Omental fat pad (tissue), 4 donors: ENCODE measurements around the gene SHANK1. TPM values are rescaled to one million over a fixed set of nuclear protein-coding genes. Genes with fewer than 3 reads are reported as not detected.

Experiments
- ATAC-seq: fragments of 150-250 bp; one replicate; pipeline ENCODE4 v1.9.1; 2016; ENCODE audit warnings: mild to moderate bottlenecking, moderate library complexity; ENCODE audit not compliant: low FRiP score
- DNase-seq: peaks from one replicate; pipeline ENCODE4 v3.0.0-alpha.2; 2019; ENCODE audit warnings: low spot score
- total RNA-seq, 4 donors: library from RNA; depleted of rRNA; stranded (reverse); fragments of >200 nt; gene quantifications; one replicate each; pipeline ENCODE4 v1.1.0, GENCODE V29; 2016
- TF ChIP-seq, protein P1 (sequence below), 3 donors: fragments of 450-650 bp; IDR thresholded peaks; one replicate each; pipeline ENCODE4 v1.5.1; 2016 to 2017; ENCODE audit warnings: antibody characterized with exemption in 3 of 3, mild to moderate bottlenecking in 3 of 3, moderate library complexity in 2 of 3

SHANK1 gene
- total RNA-seq, 4 donors from 2014 or later = 0.37 to 2.2 TPM; not detected in 2

DNA sequence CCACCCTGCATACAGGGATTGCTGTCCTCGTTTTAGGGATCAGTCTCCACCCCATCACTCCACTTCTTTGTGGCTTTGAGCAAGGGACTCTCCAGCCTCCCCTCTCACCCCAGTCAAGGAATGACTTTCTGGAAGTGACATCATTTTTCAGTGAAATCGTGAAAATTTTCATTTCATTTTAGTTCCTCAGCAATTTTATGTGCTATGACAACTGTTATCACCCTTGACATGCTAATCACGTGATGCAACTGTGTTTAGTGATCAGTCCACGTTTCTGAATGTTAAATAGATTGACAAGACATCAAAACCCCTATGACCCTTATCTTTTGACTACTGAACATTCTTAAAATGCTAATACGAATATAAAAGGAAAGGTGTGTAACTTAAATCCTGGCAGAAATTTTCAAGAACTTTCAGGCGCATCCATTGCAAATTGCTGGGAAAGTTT is 62.4 kb downstream of the SHANK1 start:
- ATAC-seq = no peak
- no peak for DNase-seq
- TF ChIP-seq, protein P1, sequence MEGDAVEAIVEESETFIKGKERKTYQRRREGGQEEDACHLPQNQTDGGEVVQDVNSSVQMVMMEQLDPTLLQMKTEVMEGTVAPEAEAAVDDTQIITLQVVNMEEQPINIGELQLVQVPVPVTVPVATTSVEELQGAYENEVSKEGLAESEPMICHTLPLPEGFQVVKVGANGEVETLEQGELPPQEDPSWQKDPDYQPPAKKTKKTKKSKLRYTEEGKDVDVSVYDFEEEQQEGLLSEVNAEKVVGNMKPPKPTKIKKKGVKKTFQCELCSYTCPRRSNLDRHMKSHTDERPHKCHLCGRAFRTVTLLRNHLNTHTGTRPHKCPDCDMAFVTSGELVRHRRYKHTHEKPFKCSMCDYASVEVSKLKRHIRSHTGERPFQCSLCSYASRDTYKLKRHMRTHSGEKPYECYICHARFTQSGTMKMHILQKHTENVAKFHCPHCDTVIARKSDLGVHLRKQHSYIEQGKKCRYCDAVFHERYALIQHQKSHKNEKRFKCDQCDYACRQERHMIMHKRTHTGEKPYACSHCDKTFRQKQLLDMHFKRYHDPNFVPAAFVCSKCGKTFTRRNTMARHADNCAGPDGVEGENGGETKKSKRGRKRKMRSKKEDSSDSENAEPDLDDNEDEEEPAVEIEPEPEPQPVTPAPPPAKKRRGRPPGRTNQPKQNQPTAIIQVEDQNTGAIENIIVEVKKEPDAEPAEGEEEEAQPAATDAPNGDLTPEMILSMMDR (IDR thresholded peaks at IDR 0.05) = no peak

DNA sequence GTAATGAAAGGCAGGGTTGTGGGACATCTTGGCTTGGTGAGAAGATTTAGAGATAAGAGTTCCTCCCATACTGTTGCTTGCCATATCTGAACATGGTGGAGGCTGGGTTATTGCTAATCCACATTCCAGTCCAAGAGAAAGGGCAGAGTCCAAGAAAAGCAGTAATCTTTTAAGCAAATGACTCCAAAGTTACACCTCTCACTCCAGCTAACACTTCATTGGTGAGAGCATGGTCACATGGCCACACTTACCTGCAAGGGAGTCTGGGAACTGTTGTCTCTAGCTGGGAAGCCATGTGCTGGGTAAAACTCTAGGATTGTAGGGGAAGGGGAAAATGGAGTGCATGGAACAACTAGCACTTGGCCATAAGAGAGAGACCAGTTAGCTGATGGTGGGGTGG is 64.7 kb downstream of the SHANK1 start:
- TF ChIP-seq, protein P1 (IDR thresholded peaks at IDR 0.05) = no peak
- ATAC-seq (no peak), DNase-seq (no peak)

DNA sequence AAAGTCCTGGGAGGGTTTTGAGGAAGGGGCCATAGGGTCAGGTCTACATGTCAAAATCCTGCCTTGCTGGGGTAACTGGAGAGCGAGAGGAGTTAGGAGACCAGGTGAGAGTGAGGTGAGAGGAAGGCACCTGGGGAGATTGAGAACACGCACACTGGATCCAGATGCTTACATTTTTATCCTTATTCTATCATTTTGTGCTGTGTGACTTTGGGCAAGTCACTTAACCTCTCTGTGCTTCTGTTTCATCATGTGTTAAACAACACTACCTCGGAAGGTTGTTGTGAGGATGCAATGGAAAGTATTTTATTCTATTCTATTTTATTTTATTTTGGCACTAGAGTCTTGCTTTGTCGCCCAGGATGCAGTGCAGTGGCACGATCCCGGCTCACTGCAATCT is 66.9 kb downstream of the SHANK1 start:
- DNase-seq (no peak), ATAC-seq (no peak)
- TF ChIP-seq, protein P1 (IDR thresholded peaks at IDR 0.05) = no peak

DNA sequence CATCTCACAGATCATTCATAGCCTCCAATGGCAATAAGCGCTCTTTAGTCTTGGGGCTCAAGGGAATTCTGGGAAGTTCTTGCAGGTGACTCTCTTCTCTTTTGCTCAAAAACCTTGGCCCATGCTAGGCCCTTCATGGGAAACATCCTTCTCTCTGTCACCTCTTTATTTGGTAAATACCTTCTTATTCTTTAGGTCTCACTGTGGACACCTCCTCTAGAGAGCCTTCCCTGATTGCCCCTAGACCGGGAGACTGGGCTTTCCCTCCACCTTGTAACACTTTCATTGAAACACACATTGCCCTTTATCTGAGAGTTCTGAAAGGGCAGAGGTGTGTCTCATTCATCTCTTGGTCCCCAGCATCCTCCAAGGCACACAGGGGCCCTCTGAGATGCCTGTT is 68.4 kb downstream of the SHANK1 start:
- TF ChIP-seq, protein P1 (IDR thresholded peaks at IDR 0.05) = no peak
- DNase-seq = no peak
- no peak for ATAC-seq

DNA sequence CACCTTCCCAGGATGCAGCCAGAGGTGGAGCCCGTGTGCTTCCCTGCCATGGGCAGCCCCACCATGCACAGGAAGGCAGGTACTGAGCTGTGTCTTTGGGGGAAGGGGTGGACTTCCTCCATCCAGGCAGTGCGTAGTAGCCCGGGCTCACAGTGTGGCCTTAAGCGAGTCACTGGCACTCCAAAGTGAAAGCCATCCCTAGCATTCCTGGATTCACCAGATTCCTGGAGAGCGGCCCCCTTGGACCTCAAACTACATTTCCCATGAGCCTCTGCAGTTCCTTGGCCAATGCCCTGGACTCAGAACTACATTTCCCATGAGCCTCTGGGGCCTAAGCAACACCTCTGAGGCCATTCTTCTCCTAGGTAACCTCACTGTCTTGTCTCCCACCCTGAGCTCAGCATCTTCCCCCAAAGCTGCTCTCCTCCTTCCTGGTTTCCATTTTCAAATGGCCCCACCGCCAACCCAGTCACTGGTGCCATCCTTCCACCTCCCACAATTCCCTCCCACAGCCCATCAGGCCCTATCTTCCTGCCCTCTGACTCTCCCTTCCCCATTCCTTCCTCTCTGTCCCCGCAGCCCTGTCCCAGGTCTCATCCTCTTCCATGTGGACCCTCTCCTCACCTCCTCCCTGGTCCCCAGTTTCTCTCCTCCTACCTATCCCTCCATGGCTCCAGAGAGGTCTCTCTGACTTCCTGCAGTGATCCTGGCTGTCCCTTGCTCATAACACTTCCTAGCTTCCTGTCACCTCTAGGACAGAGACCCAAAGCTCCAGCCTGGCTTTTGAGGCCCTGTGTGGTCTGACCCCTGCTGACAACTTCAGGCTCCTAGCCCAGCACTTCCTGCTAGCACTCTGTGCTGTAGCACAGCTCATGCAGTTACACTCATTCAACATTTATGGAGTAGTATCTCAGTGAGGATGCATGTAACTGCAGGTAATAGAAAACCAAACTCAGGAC is 69.9 kb downstream of the SHANK1 start, which contains the start of gene C19orf81:
Gene C19orf81, plus strand, starts transcription at position 13 of the 959 bp plus-strand sequence. Its CDS starts 0 bp downstream, at position 13.
- TF ChIP-seq, protein P1 (IDR thresholded peaks at IDR 0.05) = no peak
- no peak for DNase-seq
- ATAC-seq = no peak

DNA sequence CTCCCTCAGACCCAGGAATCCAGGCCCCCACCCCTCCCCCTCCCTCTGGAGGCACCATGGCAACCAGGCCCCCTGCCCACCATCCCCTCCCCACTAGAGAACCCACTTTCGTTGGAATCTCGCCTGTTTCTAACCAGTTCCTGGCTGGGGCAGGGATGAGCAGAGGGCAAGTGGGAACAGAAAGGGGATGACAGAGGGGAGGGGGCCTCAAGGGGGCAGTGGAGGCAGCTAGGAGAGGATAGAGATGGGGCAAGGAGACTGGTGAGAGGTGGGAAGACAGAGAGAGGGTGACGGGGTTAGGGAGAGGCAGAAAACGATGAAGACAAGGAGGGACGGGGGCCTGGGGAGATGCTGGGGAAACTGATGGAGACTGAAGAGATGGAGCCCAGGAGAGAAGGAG is 70.9 kb downstream of the SHANK1 start:
- no peak for DNase-seq
- no peak for ATAC-seq
- TF ChIP-seq, protein P1 (IDR thresholded peaks at IDR 0.05) = no peak
